Measurements from ENCODE around the gene LTF.
"Not testable (repeated sequence)": the region's sequence is repeated elsewhere in the genome, so short reads cannot be mapped to it uniquely, and the experiment has no call there.

LTF gene

DNA sequence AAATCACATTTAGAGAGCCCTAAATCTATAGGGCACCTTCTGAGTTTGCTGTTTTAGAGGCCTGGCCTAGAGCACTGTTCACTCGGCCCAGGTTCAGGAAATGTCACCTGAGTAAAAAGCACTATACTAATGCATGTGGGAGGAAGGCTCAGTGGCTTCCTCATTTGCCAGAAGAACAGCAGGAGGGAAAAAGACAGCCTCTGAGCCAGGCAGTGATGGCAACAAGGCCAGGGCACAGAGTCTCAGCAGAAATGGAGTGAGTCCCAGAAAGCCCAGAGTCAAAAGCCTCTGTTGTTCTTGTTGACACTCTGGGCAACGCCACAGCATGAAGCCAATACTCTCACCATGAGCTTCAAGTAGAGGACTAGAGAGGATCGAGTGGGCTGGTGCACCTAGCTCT lies 25.9 kb downstream of the LTF start:
- H2BK120ac ChIP-seq (ENCODE audit: low read depth, low read length) = no peak overlapping the region
- H3K27me3 ChIP-seq (ENCODE audit: insufficient read depth, low read length, poor library complexity) = no peaks in the 10 kb centered on the region
- no peak overlapping the region for H2AK5ac ChIP-seq (ENCODE audit: low read length)
- H3K36me3 ChIP-seq (ENCODE audit: control insufficient read depth, insufficient read depth, low read length) = no peaks in the 10 kb centered on the region
- DNase-seq = no peak
- H3K4me2 ChIP-seq (ENCODE audit: low read length) = no peak overlapping the region
- H3K56ac ChIP-seq (ENCODE audit: low read length) = no peak overlapping the region
- no peak overlapping the region for H3K4ac ChIP-seq (ENCODE audit: low read depth, low read length)
- H3K18ac ChIP-seq (ENCODE audit: low read length) = no peak overlapping the region
- H2BK15ac ChIP-seq (replicated peaks; ENCODE audit: low read depth) = no peak overlapping the region
- H3K9ac ChIP-seq (ENCODE audit: low read length) = no peak overlapping the region
- no peak overlapping the region for H2BK5ac ChIP-seq (ENCODE audit: low read length)
- no peak overlapping the region for H4K8ac ChIP-seq (ENCODE audit: low read depth, low read length)
- no CpG with 5 or more reads among the region's 3 CpGs for WGBS (ENCODE audit: extremely low coverage, insufficient coverage, low lambda C conversion rate)
- no peak overlapping the region for H3K23ac ChIP-seq (ENCODE audit: low read length)
- H3K79me1 ChIP-seq (ENCODE audit: low read length) = no peaks in the 10 kb centered on the region
- H3K27ac ChIP-seq (ENCODE audit: low read depth, low read length) = no peak overlapping the region
- H3K4me3 ChIP-seq (ENCODE audit: low read length) = no peak overlapping the region
- no peaks in the 10 kb centered on the region for H3K4me1 ChIP-seq (ENCODE audit: control insufficient read depth, low read depth, low read length)
- no peaks in the 10 kb centered on the region for H3K79me2 ChIP-seq (ENCODE audit: control insufficient read depth, insufficient read depth, low read length)
- H4K5ac ChIP-seq (ENCODE audit: low read length) = no peak overlapping the region

DNA sequence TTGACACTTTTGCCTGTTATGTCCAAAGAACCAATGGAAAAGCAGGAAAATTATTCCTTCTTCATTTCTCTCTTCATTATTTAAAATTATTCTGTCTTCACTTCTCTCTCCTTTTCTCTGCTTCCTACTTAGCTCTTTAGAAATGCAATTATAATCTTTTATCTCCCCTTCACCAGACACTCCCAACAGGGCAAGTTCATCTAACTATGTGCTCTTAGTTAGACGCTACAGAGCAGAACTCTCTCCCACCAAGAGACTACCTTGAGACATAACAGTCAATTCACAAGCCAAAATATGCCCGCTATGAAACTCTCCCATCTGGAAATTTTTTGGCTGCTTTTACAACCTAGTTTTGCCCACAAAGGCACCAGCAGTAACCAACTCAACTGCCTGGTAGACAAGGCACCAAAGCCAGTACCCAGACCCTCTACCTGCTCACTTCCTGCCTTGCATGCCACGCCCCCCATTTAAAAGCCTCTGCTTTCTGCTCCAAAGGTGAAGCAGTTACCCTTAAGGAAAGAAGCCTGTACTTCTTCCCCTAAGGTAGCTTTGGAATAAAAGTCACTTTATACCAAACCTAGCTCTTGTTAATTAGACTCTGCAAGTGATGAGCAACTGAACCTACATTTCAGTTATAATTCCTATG lies 29.5 kb downstream of the LTF start:
- Histone ChIP-seq H3K27me3 (ENCODE audit: insufficient read depth, low read length, poor library complexity) (no peaks in the 10 kb centered on the region), H3K18ac (ENCODE audit: low read length) (no peak overlapping the region), H2BK15ac (replicated peaks; ENCODE audit: low read depth) (no peak overlapping the region), H3K9ac (ENCODE audit: low read length) (no peak overlapping the region), H3K4me2 (ENCODE audit: low read length) (no peak overlapping the region), H2AK5ac (ENCODE audit: low read length) (no peak overlapping the region), H3K23ac (ENCODE audit: low read length) (no peak overlapping the region), H3K56ac (ENCODE audit: low read length) (no peak overlapping the region), H4K8ac (ENCODE audit: low read depth, low read length) (no peak overlapping the region), H4K5ac (ENCODE audit: low read length) (no peak overlapping the region), H3K79me1 (ENCODE audit: low read length) (no peaks in the 10 kb centered on the region), H2BK120ac (ENCODE audit: low read depth, low read length) (no peak overlapping the region), H3K4me3 (ENCODE audit: low read length) (no peak overlapping the region), H3K36me3 (ENCODE audit: control insufficient read depth, insufficient read depth, low read length) (no peaks in the 10 kb centered on the region), H3K4me1 (ENCODE audit: control insufficient read depth, low read depth, low read length) (no peaks in the 10 kb centered on the region), H3K4ac (ENCODE audit: low read depth, low read length) (no peak overlapping the region), H3K27ac (ENCODE audit: low read depth, low read length) (no peak overlapping the region), H3K79me2 (ENCODE audit: control insufficient read depth, insufficient read depth, low read length) (no peaks in the 10 kb centered on the region), H2BK5ac (ENCODE audit: low read length) (no peak overlapping the region)
- WGBS (ENCODE audit: extremely low coverage, insufficient coverage, low lambda C conversion rate) = no CpG with 5 or more reads among the region's 3 CpGs
- DNase-seq = no peak

DNA sequence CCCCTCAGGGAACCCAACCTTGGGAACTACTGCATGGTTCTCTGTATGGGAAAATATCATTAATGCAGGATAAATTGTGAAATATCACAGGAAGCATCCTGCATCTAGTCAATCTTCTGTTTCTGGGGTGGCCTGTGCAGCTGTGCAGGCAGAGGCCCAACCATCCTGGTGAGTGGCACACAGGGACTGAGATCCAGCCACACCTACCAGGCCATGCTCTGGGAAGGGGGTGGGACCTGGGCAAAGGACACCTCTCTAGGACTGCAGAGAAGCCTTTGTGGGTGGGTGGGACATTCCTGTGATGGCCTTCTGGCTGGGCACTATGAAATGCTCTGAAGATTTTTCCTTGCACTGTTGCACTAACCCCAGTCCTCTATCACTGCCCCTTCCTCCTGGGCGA lies 30.9 kb downstream of the LTF start:
- no peak overlapping the region for H4K8ac ChIP-seq (ENCODE audit: low read depth, low read length)
- no peak overlapping the region for H3K4me3 ChIP-seq (ENCODE audit: low read length)
- H2BK15ac ChIP-seq (replicated peaks; ENCODE audit: low read depth) = no peak overlapping the region
- WGBS (ENCODE audit: extremely low coverage, insufficient coverage, low lambda C conversion rate) = no CpG with 5 or more reads among the region's 1 CpG
- H3K79me1 ChIP-seq (ENCODE audit: low read length) = no peaks in the 10 kb centered on the region
- H4K5ac ChIP-seq (ENCODE audit: low read length) = no peak overlapping the region
- H3K4ac ChIP-seq (ENCODE audit: low read depth, low read length) = no peak overlapping the region
- no peaks in the 10 kb centered on the region for H3K36me3 ChIP-seq (ENCODE audit: control insufficient read depth, insufficient read depth, low read length)
- no peak overlapping the region for H3K27ac ChIP-seq (ENCODE audit: low read depth, low read length)
- H3K18ac ChIP-seq (ENCODE audit: low read length) = no peak overlapping the region
- H2BK120ac ChIP-seq (ENCODE audit: low read depth, low read length) = no peak overlapping the region
- no peak overlapping the region for H3K56ac ChIP-seq (ENCODE audit: low read length)
- no peak overlapping the region for H2BK5ac ChIP-seq (ENCODE audit: low read length)
- no peak for DNase-seq
- no peaks in the 10 kb centered on the region for H3K79me2 ChIP-seq (ENCODE audit: control insufficient read depth, insufficient read depth, low read length)
- H3K4me2 ChIP-seq (ENCODE audit: low read length) = no peak overlapping the region
- no peaks in the 10 kb centered on the region for H3K4me1 ChIP-seq (ENCODE audit: control insufficient read depth, low read depth, low read length)
- no peaks in the 10 kb centered on the region for H3K27me3 ChIP-seq (ENCODE audit: insufficient read depth, low read length, poor library complexity)
- no peak overlapping the region for H3K23ac ChIP-seq (ENCODE audit: low read length)
- H3K9ac ChIP-seq (ENCODE audit: low read length) = no peak overlapping the region
- H2AK5ac ChIP-seq (ENCODE audit: low read length) = no peak overlapping the region

DNA sequence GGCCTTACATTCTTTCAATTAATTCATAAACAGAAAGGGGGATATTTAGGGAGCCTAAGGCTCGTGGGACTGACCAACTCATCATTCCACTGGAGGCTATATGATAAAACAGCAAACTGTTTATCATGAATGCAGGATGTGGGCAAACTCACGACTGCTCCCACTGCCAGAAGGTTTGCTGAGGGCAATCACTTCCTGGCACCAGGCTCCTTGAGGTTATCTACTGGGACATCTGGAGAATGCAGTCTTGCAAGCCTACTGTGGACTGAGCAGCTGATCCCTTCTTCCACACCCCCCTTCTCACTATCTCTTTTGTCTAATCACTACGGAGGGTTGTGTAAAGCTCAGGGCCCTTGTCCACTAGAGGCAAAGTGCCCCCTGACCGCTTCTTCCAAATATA lies 31.6 kb downstream of the LTF start:
- H2BK120ac ChIP-seq (ENCODE audit: low read depth, low read length); H4K8ac ChIP-seq (ENCODE audit: low read depth, low read length); H3K27me3 ChIP-seq (ENCODE audit: insufficient read depth, low read length, poor library complexity); H3K18ac ChIP-seq (ENCODE audit: low read length); H3K23ac ChIP-seq (ENCODE audit: low read length); H2BK5ac ChIP-seq (ENCODE audit: low read length); H4K5ac ChIP-seq (ENCODE audit: low read length); DNase-seq; H3K56ac ChIP-seq (ENCODE audit: low read length); H3K4me3 ChIP-seq (ENCODE audit: low read length); H3K4me1 ChIP-seq (ENCODE audit: control insufficient read depth, low read depth, low read length); H3K36me3 ChIP-seq (ENCODE audit: control insufficient read depth, insufficient read depth, low read length); H3K4ac ChIP-seq (ENCODE audit: low read depth, low read length); H3K27ac ChIP-seq (ENCODE audit: low read depth, low read length); H2AK5ac ChIP-seq (ENCODE audit: low read length); H3K79me2 ChIP-seq (ENCODE audit: control insufficient read depth, insufficient read depth, low read length); H3K9ac ChIP-seq (ENCODE audit: low read length); H3K79me1 ChIP-seq (ENCODE audit: low read length); H2BK15ac ChIP-seq (replicated peaks; ENCODE audit: low read depth); H3K4me2 ChIP-seq (ENCODE audit: low read length): not testable (repeated sequence)
- WGBS (ENCODE audit: extremely low coverage, insufficient coverage, low lambda C conversion rate) = no CpG with 5 or more reads among the region's 4 CpGs

DNA sequence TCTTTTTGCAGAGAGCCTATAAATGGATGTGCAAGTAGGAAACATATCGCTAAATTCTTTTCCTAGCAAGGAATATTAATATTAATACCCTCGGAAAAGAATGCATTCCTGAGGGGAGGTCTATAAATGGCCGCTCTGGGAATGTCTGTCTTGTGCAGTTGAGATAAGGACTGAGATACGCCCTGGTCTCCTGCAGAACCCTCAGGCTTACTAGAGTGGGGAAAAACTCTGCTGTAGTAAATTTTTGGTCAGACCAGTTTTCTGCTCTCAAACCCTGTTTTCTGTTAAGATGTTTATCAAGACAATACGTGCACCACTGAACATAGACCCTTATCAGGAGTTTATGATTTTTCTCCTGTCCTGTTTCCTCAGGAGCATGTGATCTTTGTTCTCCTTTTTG lies 32.8 kb downstream of the LTF start:
- not testable (repeated sequence) for H3K27ac ChIP-seq (ENCODE audit: low read depth, low read length); H3K79me2 ChIP-seq (ENCODE audit: control insufficient read depth, insufficient read depth, low read length); H2BK15ac ChIP-seq (replicated peaks; ENCODE audit: low read depth); H3K9ac ChIP-seq (ENCODE audit: low read length); H3K4ac ChIP-seq (ENCODE audit: low read depth, low read length); H3K56ac ChIP-seq (ENCODE audit: low read length); H2BK5ac ChIP-seq (ENCODE audit: low read length); H3K4me2 ChIP-seq (ENCODE audit: low read length); DNase-seq; H3K18ac ChIP-seq (ENCODE audit: low read length); H2AK5ac ChIP-seq (ENCODE audit: low read length); H2BK120ac ChIP-seq (ENCODE audit: low read depth, low read length); H3K4me3 ChIP-seq (ENCODE audit: low read length); H3K36me3 ChIP-seq (ENCODE audit: control insufficient read depth, insufficient read depth, low read length); H4K5ac ChIP-seq (ENCODE audit: low read length); H3K79me1 ChIP-seq (ENCODE audit: low read length); H3K27me3 ChIP-seq (ENCODE audit: insufficient read depth, low read length, poor library complexity); H3K23ac ChIP-seq (ENCODE audit: low read length); H4K8ac ChIP-seq (ENCODE audit: low read depth, low read length); H3K4me1 ChIP-seq (ENCODE audit: control insufficient read depth, low read depth, low read length)
- no CpG with 5 or more reads among the region's 5 CpGs for WGBS (ENCODE audit: extremely low coverage, insufficient coverage, low lambda C conversion rate)

GRCh38 chr3:46430879-46431278 lies 33.8 kb downstream of the LTF start:
- not testable (repeated sequence) for H2BK5ac ChIP-seq (ENCODE audit: low read length); DNase-seq; H3K4me1 ChIP-seq (ENCODE audit: control insufficient read depth, low read depth, low read length); H3K27me3 ChIP-seq (ENCODE audit: insufficient read depth, low read length, poor library complexity); H3K79me2 ChIP-seq (ENCODE audit: control insufficient read depth, insufficient read depth, low read length); H2BK120ac ChIP-seq (ENCODE audit: low read depth, low read length); H3K79me1 ChIP-seq (ENCODE audit: low read length); H4K8ac ChIP-seq (ENCODE audit: low read depth, low read length); H3K56ac ChIP-seq (ENCODE audit: low read length); H4K5ac ChIP-seq (ENCODE audit: low read length); H2BK15ac ChIP-seq (replicated peaks; ENCODE audit: low read depth); H3K36me3 ChIP-seq (ENCODE audit: control insufficient read depth, insufficient read depth, low read length); H2AK5ac ChIP-seq (ENCODE audit: low read length); H3K18ac ChIP-seq (ENCODE audit: low read length); H3K27ac ChIP-seq (ENCODE audit: low read depth, low read length); H3K4me3 ChIP-seq (ENCODE audit: low read length); H3K23ac ChIP-seq (ENCODE audit: low read length); H3K9ac ChIP-seq (ENCODE audit: low read length); H3K4me2 ChIP-seq (ENCODE audit: low read length); H3K4ac ChIP-seq (ENCODE audit: low read depth, low read length)
- WGBS (ENCODE audit: extremely low coverage, insufficient coverage, low lambda C conversion rate) = no CpG with 5 or more reads among the region's 1 CpG

Data from mesendoderm (in vitro differentiated cells).